ENCODE results near the gene PIEZO1.

The PIEZO1 gene

DNA sequence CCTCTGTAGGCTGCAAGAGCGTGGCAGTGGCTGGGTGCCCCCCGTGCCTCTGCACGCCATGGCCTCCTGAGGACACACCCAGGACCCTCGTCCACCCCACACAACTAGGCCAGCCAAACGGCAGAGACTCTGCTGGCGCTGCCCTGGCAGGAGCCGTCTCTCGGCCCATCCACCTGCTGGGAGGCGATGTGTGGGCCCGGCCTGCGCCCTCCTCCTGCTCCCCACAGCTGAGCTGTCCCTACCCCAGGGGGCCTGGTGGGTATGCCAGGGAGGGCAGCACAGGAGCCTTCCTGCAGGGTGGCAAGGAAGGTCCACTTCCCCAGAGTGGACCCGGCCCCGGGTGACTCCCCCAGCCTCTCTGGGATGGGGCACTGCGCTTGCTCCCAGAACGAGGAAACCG lies 85.8 kb downstream of the PIEZO1 start:
- DNase-seq: no peak

DNA sequence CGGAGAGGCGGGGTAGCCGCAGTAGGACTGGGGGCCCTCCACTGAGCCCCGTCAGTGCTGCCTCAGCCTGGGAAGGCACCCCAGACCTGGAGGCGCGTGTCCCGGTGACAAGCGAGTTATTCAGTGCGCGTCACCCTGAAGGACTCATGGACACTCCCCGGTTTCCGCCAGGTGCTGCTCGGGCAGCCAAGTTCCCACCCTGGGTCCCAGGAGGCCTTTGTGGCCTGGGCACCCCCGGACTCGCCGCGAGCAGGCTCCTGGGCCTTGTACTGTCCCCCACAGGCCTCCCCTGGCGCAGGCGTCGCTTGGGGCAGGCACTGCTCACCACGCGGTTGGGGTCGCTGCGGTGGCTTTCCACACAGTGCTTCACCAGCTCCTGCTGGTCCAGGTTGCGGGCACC lies 86.4 kb downstream of the PIEZO1 start:
- no peak for DNase-seq

- no peak for DNase-seq
Measured at GRCh38 chr16:88697831-88698615, 87.0 kb downstream of the PIEZO1 start.

DNA sequence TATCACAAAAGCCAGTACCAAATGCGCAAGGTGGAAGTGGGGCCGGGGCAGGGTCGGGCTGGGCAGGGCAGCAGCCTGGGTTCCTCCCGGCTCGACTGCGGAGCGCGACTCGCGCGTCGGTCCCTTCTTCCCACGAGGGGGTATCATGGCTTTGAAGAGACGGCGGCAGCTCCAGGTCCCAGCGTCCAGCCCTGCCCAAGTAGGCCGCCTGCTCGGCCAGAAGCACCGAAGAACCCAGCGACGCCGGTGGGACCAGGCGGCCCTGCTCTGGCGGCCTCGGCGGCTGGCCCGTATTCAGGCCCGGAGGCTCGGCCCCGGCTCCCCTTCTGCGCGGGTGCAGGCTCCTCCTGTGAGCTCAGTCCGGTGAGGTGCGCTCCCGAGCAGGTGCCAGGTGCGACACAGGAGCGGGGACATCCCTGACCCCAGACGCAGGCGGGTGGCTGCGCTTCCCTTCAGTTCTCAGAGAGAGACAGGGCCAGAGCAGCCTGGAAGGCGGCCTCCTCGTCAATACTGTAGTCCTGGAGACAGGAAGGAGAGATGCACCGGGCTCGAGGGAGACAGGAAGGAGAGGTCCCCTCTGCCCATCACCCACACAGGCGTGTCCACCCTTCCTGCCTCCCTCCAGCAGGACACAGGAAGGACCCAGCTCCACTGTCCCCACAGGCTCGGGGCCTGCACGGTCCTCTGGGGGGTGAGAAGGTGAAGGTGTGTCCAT lies 87.7 kb downstream of the PIEZO1 start:
- DNase-seq: no peak

DNA sequence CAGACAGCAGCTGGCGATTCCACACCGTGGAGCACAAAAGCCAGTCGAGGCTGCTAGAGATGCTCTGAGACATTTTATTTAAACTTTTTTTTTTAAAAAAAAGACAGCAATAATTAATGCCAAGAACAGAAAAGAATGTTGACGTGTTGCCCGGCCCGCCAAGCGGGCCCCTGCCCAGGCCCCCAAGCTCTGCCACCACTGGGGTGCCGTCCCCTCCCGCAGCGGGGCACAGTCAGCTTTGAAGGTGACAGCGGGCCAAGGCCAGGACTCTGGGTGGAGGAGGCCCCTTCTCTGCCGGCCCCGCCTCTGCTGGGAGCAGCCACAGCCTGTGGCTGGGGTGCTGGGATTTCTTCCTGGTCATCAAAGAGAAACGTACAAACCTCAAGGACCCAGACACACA lies 88.6 kb downstream of the PIEZO1 start:
- no peak for DNase-seq

DNA sequence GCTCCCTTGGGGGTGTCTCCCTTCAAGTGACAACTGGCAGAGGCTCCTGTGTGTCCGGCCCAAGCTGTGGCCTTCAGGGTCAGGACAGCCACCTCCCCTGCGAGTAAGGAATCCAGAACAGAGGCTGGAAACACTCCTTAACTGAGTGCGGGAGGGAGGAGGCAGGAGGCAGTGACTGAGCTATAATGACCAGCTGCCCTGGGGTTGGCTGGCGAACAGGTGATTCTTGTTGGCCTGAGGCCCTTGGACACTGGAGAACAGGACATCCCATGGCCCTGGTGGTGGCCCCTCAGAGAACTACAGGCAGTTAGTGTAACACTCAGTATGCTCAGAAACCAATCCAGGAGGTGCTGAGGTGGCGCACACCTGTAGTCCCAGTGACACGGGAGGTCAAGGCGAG lies 89.3 kb downstream of the PIEZO1 start:
- no peak for DNase-seq

DNA sequence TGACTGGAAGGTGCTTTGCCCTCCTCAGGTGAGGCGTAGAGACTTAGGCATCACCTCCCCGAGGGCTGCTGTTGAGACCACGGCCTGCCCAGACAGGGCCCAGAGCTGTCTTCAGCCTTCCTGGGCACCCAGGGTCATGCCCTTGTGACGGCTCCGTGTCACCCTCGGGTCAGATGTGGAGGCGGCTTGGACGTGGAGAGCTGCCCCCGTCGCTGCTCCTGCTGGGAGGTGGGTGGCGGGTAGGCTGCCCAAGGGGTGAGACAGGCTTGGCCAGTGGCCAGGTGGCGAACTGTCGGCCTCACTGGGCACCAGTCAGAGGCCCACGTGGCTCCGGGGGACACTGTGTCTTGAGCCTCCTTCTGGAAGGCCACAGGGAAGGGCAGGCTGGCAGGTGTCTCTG lies 89.8 kb downstream of the PIEZO1 start:
- no peak for DNase-seq

GRCh38 chr16:88694221-88695087 lies 90.6 kb downstream of the PIEZO1 start:
- DNase-seq: no peak

GRCh38 chr16:88693420-88694177 lies 91.4 kb downstream of the PIEZO1 start:
- DNase-seq: no peak

- DNase-seq: no peak
Measured at GRCh38 chr16:88692861-88693260, 92.2 kb downstream of the PIEZO1 start.

DNA sequence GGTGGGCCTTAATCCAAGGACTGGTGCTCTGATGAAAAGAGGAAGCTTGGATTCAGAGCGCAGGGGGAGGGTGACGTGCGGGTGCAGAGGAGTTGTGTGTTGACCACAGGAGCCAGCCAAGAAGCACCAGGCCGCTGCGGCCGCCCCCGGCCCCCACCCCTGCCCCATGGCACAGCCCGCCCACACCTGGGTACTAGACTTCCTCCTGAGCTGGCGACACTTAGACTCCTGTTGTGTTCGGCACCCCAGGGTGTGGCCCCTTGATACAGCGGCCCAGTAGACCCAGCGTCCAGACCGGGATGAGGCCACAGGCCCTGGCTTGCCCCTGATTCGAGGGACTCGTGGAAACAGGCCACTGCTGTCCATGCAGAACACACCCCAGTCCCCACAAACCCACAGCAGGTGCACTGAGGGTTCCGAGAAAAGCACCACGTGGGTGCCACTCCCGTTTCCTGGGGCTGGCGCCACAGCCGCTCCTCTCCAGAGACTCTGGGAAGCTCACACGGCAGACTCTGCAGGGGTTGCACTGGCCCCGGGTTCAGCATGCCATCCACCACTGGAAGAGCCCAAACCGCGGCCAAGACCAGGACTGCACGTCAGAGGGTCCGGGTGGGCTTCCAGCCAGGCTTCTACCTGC lies 93.0 kb downstream of the PIEZO1 start:
- DNase-seq: no peak

DNA sequence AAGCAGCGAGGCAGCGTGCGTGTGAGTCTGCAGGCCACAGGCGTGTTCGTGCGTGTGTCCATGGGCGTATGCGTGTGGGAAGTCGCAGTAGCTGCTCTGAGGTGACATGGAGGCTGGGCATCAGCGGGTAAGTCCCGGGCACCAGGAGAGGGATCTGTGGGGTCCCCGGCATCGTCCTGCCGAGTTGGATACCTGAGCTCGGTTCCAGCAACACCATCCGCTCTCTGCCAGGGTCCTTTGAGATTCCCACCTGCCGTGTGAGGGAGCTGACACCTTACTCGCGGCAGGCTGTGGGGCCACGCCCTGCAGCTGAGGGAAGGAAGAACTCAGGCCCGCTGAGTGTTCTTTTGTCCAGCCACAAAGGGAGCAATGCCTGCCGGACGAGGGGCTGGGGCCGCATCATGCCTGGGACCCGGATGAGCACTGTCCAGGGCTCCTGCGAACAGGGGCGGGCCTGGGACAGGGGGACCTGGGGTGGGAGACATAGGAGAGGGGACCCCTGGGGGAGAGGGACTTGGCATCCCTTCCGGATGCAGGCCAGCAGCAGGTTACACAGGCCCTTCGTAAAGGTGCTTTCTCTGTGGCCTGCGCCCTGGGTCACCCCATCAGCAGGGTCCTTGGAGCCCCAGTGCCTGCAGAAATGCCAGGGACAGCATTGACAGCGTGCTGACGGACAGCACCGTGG lies 93.7 kb downstream of the PIEZO1 start:
- no peak for DNase-seq

- no peak for DNase-seq
Measured at GRCh38 chr16:88690341-88691128, 94.5 kb downstream of the PIEZO1 start.

GRCh38 chr16:88688013-88688778 lies 96.8 kb downstream of the PIEZO1 start:
- DNase-seq: no peak

- DNase-seq: no peak
Measured at GRCh38 chr16:88687676-88688012, 97.4 kb downstream of the PIEZO1 start.

DNA sequence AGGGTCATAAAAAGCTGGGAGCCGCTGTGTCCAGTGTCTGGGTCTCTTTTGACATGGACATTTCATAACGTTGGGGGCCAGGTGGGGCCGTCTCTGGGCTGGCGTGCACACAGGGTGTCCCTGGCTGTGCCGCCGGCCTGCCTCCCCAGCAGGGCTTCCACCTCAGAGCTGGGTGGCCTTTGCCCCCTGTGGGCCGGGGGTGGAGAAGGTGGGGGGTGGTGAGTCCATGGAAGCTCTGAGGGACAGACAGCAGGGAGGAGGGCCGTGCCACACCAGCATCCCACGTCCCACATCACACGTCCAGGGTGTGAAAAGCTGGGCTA lies 97.8 kb downstream of the PIEZO1 start:
- DNase-seq: no peak

GRCh38 chr16:88686439-88687253 lies 98.4 kb downstream of the PIEZO1 start, which contains the start of gene SNAI3:
TSS of gene SNAI3 (minus strand) at chr16:88686507. CDS start at chr16:88686406, 101 bp downstream.
- peak; percentile 53 for DNase-seq

GRCh38 chr16:88686062-88686438 lies 99.0 kb downstream of the PIEZO1 start:
- no peak for DNase-seq

All from NCI-H1092 (cell line).